Stimulated activated CD4-positive, alpha-beta T cell treated with anti-CD3 and anti-CD28 coated beads, Interleukin-12 subunit alpha, Interleukin-12 subunit beta, amount 100 ng/mL, for 24 hours (primary cell): ENCODE measurements around the gene ZNF593.

Experiments used
- DNase-seq, 2 experiments: peaks; one replicate each; pipeline ENCODE4 v3.0.0-alpha.2; 2020; ENCODE audit warnings: low read depth in 2 of 2

The ZNF593 gene

DNA sequence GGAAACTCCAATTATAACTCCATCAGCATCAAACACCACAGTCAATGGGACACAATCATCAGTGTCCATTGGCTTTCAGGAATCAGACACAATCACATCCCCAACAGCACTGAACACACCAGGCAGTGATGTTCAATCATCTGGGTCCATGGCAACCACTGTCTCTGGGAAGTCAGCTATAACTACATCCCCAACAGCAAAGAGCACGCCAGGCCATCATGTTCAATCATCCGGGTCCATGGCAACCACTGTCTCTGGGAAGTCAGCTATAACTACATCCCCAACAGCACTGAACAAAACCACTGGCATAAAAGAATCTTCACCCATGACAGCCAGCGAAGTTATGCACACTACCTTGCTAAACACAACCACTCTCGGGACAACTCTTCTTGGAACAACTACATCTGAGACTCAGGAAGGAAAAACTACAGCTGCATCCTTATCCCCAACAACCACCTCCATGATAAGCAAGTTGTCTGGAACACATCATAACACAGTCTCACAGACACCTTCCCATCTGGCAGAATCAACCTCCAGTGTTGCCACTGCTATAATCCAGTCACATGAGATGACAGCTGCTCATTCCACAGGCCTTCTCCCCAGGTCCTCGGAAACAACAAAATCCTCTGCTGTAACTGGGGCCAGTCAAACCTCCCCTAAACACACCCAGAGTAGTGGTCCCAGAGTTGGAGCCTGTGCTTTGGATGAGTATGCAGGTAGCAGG is 40.6 kb downstream of the ZNF593 start:
- DNase-seq = no peak

DNA sequence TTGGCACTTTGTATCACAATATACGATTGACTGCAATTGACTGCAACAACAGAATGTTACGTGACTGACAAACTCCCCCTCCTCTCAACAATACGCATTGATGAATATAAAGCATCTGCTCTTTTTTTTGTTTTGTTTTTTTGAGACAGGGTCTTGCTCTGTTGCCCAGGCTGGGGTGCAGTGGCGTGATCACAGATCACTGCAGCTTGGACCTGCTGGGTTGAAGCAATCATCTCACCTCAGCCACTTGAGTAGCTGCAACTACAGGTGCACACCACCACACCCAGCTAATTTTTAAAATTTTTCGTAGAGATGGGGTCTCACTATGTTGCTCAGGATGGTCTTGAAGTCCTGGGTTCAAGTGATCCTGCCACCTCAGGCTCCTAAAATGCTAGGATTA is 43.0 kb downstream of the ZNF593 start:
- DNase-seq = no peak

DNA sequence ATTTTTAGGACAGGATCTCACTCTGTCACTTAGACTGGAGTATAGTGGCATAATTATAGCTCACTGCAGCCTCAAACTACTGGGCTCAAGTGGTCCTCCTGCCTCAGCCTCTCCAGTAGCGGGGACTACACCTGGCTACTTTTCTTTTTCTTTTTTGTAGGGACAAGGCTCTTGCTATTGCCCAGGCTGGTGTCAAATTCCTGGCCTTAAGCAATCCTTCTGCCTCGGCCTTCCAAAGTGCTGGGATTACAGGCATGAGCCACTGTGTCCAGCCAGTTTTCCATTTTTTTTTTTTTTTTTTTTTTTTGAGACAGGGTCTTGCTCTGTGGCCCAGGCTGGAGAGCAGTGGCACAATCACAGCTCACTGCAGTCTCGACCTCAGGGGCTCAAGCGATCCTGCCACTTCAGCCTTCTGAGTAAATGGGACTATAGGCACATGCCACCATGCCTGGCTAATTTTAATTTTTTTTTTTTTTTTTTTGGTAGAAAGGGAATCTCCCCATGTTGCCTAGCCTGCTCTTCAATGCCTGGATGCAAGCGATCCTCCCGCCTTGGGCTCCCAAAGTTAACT is 43.7 kb downstream of the ZNF593 start:
- DNase-seq = no peak

DNA sequence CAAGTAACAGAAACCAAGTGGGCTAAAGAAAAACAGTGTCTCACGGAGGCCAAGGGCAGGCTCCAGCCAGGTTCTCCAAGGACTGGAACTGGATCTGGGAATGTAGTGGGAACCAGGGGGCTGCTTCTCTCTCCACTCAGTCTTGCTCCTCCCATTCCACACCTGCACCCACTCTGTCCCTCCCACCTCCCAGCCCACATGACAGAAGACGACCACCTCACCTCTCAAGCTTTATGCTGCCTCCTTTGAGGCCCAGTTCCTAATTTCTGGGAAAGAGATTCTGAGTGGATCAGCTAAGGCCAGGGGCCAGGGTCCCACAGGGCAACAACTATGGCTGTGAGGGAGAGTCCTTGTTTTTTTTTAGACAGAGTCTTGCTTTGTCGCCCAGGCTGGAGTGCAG is 45.5 kb downstream of the ZNF593 start:
- DNase-seq = no peak

DNA sequence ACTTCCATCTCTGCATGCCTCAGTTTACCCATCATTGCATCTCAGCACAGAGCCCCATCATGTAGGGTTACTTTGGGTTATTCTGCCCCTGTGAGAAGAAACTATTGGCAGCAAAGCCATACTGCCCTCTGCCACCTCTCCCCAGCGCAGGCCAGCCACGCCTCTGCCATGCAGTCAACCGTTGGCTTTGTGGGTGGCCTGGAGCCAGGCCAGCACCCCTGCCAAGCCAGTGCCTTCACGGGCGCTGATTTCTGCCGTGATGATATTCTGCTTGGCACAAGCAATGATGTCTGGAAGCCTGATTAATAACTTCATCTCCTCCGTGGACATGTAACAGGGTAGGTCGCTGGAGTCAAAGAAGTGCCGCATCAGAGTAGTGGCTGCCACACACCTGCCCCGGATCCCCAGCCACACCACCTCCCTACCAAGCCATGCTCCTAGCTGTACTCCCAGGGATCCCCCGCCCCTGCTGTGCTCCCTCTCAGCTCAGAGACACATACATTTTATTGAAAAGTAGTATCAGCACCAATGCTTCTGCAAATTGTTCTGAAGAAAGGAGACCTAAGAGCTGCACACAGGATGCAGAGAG is 49.3 kb downstream of the ZNF593 start:
- DNase-seq = no peak
